Measurements from ENCODE around the gene LILRB3.
"Not testable (repeated sequence)": the region's sequence is repeated elsewhere in the genome, so short reads cannot be mapped to it uniquely, and the experiment has no call there.

The LILRB3 gene

DNA sequence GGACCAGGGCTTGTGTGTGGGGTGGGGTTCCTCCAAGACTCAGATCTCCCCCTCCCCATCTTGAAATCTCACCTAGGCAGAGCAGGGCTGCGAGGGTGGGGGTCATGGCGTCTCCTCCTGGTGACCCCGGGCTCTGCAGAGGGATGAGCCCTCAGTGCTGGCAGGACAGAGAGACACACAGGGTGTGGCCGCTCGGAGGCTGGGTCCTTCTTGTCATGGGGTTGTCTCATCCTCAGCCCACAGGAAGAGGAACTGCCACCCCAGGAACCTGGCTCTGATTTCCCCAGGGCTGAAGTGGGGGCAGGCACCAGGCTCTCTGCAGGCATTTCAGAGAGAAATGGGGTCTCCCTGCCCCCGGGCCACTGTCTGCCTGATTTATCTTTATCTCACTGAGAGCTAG is 19.8 kb upstream of the LILRB3 start, which contains the start of gene LILRA6:
LILRA6 (minus strand) TSS at position 145 of the 400 bp plus-strand sequence.
- not testable (repeated sequence) for DNase-seq (ENCODE audit: low spot score)

DNA sequence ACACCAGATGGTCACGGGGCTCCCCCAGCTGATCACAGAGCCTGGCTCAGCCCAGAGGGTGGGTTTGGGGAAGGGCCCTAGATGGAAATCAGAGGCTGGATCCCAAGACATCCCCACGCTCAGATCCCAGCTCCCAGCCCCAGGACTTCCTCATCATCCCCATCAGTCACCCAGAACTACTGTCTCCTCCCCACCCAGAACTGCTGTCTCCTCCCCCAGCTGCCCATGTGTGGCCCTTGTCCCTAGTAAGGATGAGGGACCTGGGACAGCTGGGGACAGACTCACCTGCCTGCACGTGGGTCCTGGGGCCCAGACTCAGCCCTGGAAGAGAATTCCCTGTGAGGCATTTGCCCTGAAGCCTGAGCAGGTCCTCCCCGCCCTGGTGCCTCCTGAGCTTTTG is 19.4 kb upstream of the LILRB3 start:
- DNase-seq (ENCODE audit: low spot score), result not testable (repeated sequence)

DNA sequence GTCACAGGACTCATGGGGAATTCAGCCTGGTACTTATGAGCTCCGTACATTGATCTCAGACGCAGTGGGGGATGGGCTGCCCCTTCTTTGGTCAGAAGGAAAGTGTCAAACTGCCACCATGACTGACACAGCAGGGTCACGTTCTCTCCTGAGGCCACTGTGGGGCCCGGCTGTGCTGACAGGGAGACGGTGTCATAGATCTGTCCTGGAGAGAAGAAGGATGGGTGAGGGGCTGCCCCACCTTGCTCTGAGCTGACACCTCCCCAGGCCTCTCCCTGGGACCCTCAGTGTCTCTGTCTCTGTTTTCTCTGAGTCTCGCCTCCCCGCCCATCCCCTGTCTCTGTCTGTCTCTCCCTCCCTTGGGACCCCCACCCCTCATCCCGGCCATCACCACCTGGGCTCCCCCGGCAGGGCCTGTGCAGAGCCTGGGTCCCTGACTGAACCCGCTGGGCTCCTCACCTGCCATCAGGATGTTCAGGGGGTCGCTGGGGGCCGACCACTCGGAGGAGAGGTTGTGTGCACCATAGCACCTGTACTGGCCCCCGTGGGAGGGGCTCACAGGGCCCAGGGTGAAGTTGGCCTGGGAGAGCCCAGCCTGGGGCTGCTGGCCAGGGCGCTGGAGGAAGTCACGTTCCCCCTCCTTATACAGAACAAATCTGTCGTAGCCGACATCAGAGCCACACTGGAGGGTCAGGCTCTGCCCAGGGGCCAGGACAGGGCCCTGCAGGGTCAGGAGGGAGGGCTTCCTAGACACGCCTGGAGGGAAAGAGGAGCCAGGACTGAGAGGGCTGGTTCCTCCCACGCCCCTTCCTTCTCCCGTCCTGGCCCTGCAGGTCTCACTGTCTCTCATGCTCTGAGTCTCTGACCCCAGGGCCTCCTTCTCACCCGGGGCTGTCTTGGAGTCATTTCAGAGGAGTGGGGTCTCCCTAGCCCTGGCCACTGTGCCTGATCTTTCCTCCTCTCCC is 17.8 kb upstream of the LILRB3 start:
- DNase-seq (ENCODE audit: low spot score), result not testable (repeated sequence)

GRCh38 chr19:54239491-54240371 is 16.9 kb upstream of the LILRB3 start:
- DNase-seq (ENCODE audit: low spot score), result not testable (repeated sequence)

- no peak for DNase-seq (ENCODE audit: low spot score)
These were observed 11.1 kb upstream of the LILRB3 start for GRCh38 chr19:54233941-54234340.

DNA sequence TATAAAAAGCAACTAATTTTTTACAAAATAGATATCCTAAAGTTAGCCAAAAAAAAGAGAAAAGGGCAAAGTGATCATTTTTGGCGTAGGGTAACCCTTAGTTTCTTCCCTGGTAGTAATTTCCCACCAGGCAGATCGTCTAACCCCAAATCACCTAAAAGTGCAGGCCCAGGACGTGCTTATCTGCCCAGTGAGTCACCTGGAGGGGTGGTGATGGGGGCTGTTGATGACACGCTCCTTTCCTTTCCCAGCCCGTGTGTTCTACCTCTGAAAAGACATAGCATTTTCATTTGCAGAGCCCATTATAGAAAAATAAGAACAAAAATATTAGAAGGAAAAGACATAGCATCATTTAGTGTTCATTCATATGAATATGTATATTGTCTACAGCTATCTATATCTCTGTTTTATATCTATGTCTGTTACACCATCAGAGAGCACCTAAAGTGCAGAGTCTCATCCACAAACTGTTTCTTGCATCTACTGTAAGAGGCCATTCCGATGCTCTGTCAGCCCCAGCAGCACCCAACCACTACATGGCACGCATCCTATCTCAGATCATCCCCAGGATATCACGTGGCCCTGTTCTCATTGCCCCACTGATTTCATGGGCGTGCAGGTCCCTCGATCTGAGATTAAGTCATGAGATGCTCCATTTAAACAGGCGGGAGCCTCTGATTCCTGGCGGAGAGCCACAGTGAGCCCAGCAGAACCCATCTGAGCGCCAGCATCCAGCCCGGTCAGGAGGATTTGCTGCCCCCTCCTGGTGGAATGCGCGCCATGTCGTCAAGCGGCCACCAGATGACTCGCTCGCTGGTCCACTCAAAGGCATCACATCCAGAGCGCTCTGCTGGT is 8.5 kb upstream of the LILRB3 start:
- peak; percentile 77 for DNase-seq (ENCODE audit: low spot score)

DNA sequence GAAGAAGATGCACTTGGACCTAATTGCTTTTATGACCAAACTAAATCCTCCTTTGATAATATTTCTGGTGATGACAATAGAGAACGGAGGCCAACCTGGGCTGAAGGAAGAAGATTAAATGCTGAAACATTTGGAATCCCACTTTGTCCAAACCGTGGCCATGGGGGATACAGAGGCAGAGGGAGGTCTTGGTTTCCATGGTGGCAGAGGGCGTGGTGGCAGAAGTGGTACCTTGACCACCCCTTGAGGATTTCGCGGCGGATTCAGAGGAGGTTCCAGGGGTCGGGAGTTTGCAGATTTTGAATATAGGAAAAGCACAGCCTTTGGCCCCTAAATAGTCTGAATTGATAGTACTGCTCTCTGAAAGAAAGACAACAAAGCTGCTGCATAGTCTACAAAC is 7.2 kb upstream of the LILRB3 start:
- DNase-seq (ENCODE audit: low spot score), result no peak

DNA sequence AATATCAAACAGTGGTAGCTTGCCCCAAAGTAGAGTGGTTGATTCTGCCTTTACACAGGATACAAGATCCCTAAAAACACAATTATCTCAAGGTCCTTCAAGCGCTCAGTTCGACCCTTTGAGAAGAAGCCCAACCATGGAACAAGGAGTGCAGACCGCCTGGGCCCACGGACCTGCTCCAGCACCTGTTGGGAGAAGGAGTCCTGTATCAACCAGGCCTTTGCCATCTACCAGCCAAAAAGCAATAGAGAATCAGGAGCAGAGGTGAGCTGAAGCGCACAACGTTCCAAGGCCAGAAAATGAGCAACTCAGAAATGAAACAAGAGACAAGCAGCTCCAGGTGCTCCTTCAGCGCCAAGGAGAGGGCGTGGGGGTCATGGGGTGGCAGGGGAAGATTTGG is 6.3 kb upstream of the LILRB3 start:
- DNase-seq (ENCODE audit: low spot score), result no peak

GRCh38 chr19:54224619-54225018 is 1.8 kb upstream of the LILRB3 start:
- DNase-seq (ENCODE audit: low spot score), result not testable (repeated sequence)

DNA sequence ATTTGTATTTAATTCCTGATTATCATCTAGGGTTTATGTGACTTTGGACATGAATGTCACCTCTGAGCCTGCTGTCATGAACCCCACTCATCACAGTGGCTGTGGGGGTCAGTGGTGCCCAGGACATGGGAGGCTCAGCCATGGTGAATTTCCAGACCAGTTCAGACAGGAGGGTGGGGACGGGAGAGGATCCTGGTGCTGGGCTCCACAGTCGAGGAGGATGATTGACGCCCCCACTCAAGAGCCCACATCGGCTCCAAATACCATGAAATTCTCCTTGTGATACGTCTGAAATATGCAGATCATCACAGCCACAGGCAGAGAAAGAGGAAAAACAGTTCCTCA is 1.1 kb upstream of the LILRB3 start:
- not testable (repeated sequence) for DNase-seq (ENCODE audit: low spot score)

DNA sequence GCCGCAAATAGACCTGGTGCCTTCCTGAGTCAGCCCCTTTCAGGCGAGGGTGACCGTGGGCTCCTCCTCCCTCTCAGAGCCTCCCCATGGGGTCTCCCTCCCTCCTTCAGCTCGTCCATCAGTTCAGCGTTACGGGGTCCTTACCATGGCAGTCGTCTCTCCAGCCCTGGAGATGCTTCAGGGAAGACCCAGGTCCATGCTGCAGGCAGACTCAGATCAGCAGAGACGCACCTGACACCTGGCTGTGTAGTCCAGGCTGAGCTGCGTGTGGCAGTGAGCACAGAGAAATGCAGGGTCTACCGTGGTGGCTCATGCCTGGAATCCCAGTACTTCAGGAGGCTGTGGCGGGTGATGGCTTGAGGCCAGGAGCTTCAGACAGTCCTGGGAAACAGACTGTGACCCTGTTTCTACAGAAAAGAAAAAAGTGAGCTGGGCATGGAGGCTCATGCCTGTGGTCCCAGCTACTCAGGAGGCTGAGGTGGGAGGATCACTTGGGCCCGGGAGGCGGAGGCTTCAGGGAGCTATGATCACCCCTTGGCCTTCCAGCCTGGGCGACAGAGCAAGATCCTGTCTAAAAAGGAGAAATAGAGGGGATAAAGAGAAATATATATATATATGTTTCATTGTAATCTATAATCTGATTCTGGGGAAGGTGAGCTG is 600 bp upstream of the LILRB3 start:
- DNase-seq (ENCODE audit: low spot score), result not testable (repeated sequence)

DNA sequence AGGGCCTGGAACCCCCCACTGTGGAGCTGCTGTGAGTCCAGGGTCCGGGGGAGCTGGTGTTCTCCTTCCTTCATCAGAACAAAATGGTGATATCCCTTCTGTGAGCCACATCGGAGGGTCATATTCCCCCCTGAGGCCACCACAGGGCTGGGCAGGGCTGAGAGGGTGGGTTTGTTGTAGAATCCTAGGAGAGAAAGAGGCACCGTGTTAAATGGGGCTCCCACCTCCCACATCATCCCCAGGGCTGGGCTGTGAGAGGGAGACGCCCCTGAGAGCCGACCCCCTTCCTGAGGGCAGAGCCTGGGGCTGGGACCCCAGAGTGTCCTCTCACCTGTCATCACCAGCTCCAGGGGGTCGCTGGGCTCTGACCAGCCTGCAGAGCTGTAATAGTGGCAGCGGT is 860 bp downstream of the LILRB3 start:
- not testable (repeated sequence) for DNase-seq (ENCODE audit: low spot score)

DNA sequence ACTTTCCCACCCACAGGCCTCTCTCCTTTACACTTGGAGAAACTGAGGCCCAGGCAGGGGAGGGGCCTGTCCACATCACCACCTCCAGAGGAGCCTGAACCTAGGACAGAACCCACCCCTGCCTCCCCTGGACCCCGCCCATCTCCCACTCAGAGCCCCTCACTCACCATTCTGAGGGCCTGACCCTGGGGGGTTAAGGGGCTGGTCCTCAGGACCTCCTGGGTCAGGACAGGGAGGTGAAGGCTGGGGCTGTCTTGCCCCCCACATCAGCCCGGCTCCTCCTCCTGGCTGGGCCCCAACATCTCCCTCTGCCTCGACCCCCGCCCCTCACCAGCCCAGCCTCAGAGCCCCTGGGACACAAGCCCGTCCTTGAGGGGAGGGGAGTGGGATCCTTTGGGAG is 3.1 kb downstream of the LILRB3 start:
- DNase-seq (ENCODE audit: low spot score), result not testable (repeated sequence)

- no peak for DNase-seq (ENCODE audit: low spot score)
These were observed 3.7 kb downstream of the LILRB3 start for GRCh38 chr19:54218960-54219661.

GRCh38 chr19:54218259-54218658 is 4.5 kb downstream of the LILRB3 start:
- no peak for DNase-seq (ENCODE audit: low spot score)

GRCh38 chr19:54217517-54218247 is 5.1 kb downstream of the LILRB3 start:
- not testable (repeated sequence) for DNase-seq (ENCODE audit: low spot score)

DNA sequence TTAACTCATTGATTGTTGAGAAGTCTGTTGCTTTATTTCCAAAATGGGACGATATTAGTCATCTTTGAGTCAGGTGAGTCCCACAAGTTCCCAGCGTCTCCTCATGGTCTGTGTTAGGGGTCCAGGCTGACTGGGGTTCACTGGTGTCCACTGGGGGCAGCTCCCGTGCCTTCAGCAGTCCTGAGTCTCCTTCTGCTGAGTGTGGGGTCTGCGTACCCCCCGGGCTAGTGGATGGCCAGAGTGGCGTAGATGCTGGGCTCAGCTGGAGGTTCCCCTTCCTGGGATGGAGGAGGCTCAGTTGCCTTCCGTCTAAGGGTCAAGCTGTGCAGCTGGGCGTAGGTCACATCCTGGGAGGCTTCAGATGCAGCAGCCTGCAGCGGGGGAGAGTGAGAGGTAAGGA is 5.9 kb downstream of the LILRB3 start:
- DNase-seq (ENCODE audit: low spot score), result no peak

DNA sequence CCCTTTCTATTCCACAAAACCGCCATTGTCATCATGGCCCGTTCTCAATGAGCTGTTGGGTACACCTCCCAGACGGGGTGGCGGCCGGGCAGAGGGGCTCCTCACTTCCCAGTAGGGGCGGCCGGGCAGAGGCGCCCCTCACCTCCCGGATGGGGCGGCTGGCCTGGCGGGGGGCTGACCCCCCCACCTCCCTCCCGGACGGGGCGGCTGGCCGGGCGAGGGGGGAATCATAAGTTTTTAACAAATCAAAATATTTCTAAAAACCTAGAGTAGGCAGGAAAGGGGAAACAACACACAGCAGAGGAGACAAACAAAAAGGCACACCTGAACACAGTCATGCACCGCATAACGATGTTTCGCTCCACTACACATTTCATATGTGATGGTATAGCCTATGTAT is 8.1 kb downstream of the LILRB3 start:
- DNase-seq (ENCODE audit: low spot score), result not testable (repeated sequence)

DNA sequence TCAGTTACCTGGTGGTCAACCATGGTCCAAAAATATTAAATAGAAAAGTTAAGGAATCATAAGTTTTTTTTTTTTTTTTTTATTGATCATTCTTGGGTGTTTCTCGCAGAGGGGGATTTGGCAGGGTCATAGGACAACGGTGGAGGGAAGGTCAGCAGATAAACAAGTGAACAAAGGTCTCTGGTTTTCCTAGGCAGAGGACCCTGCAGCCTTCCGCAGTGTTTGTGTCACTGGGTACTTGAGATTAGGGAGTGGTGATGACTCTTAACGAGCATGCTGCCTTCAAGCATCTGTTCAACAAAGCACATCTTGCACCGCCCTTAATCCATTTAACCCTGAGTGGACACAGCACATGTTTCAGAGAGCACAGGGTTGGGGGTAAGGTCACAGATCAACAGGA is 8.6 kb downstream of the LILRB3 start:
- DNase-seq (ENCODE audit: low spot score), result not testable (repeated sequence)

DNA sequence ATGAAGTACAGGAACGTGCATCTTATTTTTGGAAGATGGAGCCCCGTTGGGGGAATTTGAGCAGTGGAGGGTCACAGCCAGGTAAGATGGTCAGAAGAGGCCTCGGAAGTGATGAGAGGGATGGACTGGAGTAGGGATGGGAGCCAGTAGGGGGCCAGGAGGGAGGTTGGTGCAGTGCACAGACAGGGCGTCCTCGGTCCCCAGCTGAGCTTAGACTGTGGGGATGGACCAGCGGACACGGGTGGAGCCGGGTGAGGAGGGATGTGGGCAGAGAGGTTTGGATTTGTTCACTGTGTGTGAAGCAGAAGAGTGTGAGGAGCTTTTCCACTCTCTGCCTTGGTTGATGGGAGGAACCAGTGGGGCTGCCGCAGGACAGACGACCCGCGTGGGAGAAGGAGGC is 11.6 kb downstream of the LILRB3 start:
- no peak for DNase-seq (ENCODE audit: low spot score)

Measured in CD4-positive, alpha-beta T cell treated with Interleukin-6 at 100 ng/mL for 8 hours (primary cell).